ENCODE data around the gene FAM229A. TPM values are rescaled to one million over a fixed set of nuclear protein-coding genes. Genes with fewer than 3 reads are reported as not detected.

Gene FAM229A
- total and polyA plus RNA-seq, 9 of the 15 experiments (the other 6 are each of a cell fraction or from before 2014, with no cell fraction given), result 0.04 to 21.6 (median 7.4) TPM

DNA sequence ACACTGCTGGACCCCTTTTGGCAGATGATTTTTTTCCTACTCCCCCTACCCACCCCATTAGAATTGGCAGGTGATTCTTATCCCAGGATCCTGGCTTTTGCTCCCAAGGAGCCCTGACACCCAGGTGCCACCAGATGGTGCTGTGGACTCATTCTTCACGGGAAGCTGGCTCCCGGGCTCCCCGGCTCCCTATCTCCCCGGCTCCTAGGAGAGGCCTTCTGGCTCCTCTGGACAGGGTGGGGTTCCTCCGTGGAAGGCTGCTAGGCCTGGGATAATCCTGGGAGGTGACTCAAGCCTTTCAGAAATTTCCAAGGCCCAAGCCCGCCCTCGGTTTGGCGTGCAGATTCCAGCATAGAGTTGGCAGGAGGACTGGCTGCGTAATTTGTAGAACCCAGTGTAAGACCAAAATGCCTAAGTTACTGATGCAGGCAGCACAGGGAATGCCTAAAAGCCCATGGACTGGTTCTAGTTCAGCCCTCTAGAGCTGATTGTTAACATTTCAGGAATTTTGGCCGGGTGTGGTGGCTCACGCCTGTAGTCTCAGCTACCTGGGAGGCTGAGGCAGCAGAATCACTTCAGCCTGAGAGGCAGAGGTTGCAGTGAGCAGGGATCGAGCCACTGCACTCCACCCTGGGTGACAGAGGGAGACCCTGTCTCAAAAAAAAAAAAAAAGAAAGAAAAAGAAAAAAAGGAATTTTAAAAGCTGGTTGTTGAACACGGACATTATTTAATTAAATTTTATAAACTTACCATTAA, 38.8 kb upstream of the FAM229A start (continued):
- TF ChIP-seq ZNF707 (CRISPR knock-in tag; conservative IDR thresholded peaks at IDR 0.05) (no peak), CXXC5 (CRISPR knock-in tag; IDR thresholded peaks at IDR 0.05) (no peak), MCM2 (IDR thresholded peaks at IDR 0.05; ENCODE audit: low read depth) (no peak), NR1H2 (CRISPR knock-in tag; IDR thresholded peaks at IDR 0.05) (no peak), KLF13 (tag; IDR thresholded peaks at IDR 0.05; ENCODE audit: borderline replicate concordance, low read depth) (no peak), PML (IDR thresholded peaks at IDR 0.05; ENCODE audit: low read length) (no peak), DDX20 (tag; IDR thresholded peaks at IDR 0.05; ENCODE audit: low read depth) (no peak), CHD2 (IDR thresholded peaks at IDR 0.05; ENCODE audit: low read depth, low read length) (0 out of 2 replicates have a peak, but pooled peaks have one; percentile 16), ZKSCAN1 (IDR thresholded peaks at IDR 0.05; ENCODE audit: low read depth, low read length) (no peak), CCNT2 (IDR thresholded peaks at IDR 0.05; ENCODE audit: borderline replicate concordance, extremely low read depth, insufficient read length, low read depth, low read length) (no peak), ZNF133 (CRISPR knock-in tag; IDR thresholded peaks at IDR 0.05) (no peak), GTF2E2 (tag; IDR thresholded peaks at IDR 0.05) (no peak), RUNX1 (IDR thresholded peaks at IDR 0.05; ENCODE audit: low read depth) (no peak), ZBTB8A (IDR thresholded peaks at IDR 0.05; ENCODE audit: partially characterized antibody) (no peak)
- TF ChIP-seq, protein P1, sequence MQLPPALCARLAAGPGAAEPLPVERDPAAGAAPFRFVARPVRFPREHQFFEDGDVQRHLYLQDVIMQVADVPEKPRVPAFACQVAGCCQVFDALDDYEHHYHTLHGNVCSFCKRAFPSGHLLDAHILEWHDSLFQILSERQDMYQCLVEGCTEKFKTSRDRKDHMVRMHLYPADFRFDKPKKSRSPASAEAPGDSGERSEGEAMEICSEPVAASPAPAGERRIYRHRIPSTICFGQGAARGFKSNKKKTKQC (CRISPR knock-in tag; IDR thresholded peaks at IDR 0.05), result no peak
- TF ChIP-seq, protein P2, sequence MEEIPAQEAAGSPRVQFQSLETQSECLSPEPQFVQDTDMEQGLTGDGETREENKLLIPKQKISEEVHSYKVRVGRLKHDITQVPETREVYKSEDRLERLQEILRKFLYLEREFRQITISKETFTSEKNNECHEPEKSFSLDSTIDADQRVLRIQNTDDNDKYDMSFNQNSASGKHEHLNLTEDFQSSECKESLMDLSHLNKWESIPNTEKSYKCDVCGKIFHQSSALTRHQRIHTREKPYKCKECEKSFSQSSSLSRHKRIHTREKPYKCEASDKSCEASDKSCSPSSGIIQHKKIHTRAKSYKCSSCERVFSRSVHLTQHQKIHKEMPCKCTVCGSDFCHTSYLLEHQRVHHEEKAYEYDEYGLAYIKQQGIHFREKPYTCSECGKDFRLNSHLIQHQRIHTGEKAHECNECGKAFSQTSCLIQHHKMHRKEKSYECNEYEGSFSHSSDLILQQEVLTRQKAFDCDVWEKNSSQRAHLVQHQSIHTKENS (CRISPR knock-in tag; IDR thresholded peaks at IDR 0.05), result no peak
- TF ChIP-seq, protein P3, sequence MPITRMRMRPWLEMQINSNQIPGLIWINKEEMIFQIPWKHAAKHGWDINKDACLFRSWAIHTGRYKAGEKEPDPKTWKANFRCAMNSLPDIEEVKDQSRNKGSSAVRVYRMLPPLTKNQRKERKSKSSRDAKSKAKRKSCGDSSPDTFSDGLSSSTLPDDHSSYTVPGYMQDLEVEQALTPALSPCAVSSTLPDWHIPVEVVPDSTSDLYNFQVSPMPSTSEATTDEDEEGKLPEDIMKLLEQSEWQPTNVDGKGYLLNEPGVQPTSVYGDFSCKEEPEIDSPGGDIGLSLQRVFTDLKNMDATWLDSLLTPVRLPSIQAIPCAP (CRISPR knock-in tag; IDR thresholded peaks at IDR 0.05; ENCODE audit: borderline replicate concordance), result no peak
- TF ChIP-seq, protein P4, sequence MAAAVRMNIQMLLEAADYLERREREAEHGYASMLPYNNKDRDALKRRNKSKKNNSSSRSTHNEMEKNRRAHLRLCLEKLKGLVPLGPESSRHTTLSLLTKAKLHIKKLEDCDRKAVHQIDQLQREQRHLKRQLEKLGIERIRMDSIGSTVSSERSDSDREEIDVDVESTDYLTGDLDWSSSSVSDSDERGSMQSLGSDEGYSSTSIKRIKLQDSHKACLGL (CRISPR knock-in tag; IDR thresholded peaks at IDR 0.05; ENCODE audit: borderline replicate concordance, poor library complexity, severe bottlenecking), result no peak
- TF ChIP-seq, protein P5, sequence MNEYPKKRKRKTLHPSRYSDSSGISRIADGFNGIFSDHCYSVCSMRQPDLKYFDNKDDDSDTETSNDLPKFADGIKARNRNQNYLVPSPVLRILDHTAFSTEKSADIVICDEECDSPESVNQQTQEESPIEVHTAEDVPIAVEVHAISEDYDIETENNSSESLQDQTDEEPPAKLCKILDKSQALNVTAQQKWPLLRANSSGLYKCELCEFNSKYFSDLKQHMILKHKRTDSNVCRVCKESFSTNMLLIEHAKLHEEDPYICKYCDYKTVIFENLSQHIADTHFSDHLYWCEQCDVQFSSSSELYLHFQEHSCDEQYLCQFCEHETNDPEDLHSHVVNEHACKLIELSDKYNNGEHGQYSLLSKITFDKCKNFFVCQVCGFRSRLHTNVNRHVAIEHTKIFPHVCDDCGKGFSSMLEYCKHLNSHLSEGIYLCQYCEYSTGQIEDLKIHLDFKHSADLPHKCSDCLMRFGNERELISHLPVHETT (CRISPR knock-in tag; conservative IDR thresholded peaks at IDR 0.05 in 1 of 2, IDR thresholded peaks at IDR 0.05 in 1 of 2), result no peak
- TF ChIP-seq, protein P6, sequence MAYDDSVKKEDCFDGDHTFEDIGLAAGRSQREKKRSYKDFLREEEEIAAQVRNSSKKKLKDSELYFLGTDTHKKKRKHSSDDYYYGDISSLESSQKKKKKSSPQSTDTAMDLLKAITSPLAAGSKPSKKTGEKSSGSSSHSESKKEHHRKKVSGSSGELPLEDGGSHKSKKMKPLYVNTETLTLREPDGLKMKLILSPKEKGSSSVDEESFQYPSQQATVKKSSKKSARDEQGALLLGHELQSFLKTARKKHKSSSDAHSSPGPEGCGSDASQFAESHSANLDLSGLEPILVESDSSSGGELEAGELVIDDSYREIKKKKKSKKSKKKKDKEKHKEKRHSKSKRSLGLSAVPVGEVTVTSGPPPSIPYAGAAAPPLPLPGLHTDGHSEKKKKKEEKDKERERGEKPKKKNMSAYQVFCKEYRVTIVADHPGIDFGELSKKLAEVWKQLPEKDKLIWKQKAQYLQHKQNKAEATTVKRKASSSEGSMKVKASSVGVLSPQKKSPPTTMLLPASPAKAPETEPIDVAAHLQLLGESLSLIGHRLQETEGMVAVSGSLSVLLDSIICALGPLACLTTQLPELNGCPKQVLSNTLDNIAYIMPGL (CRISPR knock-in tag; IDR thresholded peaks at IDR 0.05), result no peak

All from K562 (cell line).